CD4-positive, alpha-beta T cell treated with Interleukin-15 for 4 hours (primary cell): ENCODE data around the gene FIP1L1.

Source experiments
- DNase-seq: peaks from one replicate; pipeline ENCODE4 v3.0.0-alpha.2; 2020; ENCODE audit warnings: low spot score

The FIP1L1 gene

DNA sequence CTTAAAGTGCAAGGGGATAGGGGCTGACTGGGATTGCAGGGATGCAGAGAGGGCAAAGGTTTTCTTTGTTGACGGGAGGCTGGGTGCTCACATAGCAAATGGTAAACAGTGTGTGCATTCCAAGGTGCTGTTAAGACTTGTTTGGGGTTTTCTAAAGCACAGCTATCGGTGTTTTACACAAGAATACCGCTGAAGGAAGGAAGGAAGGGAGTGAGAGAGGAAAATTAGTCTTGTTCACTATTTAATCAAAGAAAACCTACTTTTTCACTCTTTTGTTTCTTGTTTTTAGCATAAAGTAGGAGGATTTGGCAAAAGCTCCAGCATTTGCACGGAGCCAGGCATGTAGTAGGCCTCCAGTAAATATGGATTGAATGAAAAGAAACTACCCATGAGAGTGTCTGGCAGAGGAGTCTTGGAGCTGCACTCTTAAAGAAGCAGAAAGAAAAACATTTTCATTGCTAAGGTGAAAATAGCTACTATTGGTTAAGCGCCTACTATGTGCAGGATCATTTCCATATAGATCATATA is 99.7 kb downstream of the FIP1L1 start:
- no peak for DNase-seq

DNA sequence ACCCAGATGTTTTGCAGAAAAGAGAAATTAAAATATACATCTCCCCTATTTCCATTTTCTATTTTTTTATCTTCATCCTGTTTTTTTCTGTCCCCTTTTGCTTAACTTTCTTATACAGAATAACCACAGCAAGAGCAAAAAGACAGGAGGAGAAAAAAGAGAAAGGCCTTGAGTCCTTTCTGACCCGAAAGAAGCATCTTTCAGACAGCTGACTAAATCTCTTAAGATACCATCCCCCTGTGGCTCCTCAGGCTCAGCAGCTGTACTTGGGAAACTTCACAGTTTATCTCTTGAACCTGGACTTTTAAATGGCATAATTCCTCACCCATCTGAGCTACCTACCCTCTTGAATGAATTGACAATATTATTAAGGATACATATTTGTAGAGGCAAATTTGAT is 100.2 kb downstream of the FIP1L1 start:
- no peak for DNase-seq

DNA sequence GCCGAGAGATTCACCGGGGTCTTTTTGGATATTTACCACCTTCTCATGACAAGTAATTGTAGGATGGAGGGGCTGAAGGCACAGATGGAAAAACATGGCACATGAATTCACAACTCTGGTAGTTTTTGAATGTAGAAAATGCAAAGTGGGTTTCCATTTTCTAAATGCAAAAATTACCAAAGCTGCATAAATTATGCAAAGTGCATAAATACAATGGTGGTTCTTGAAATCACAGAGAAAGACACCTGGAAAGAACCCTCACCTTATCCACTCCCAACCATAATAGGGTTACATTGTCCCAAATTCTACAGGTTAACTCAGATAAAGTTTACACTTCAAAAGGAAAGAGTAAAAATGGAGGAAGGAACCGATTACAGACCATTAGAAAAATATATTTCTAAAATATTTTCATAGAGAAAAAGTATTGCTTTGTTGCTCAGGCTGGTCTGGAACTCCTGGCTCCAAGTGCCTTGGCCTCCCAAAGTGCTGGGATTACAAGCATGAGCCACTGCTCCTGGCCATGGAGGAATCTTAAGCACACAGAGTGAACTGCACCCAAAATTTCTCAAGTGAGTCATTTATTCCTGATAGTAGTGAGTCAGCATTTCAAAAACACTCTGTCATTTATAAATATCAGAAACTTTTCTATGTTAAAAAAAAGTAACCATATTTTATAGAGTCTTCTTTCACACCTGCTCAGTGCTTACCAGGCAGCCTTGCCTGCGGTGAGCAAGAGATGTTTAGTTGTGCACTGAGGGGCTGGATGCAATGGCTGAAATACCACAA is 101.4 kb downstream of the FIP1L1 start:
- no peak for DNase-seq

GRCh38 chr4:53479736-53480525 is 102.5 kb downstream of the FIP1L1 start:
- no peak for DNase-seq

- DNase-seq, result no peak
Measured at GRCh38 chr4:53480909-53481308, 103.5 kb downstream of the FIP1L1 start.

- no peak for DNase-seq
Measured at GRCh38 chr4:53481586-53481985, 104.1 kb downstream of the FIP1L1 start.

DNA sequence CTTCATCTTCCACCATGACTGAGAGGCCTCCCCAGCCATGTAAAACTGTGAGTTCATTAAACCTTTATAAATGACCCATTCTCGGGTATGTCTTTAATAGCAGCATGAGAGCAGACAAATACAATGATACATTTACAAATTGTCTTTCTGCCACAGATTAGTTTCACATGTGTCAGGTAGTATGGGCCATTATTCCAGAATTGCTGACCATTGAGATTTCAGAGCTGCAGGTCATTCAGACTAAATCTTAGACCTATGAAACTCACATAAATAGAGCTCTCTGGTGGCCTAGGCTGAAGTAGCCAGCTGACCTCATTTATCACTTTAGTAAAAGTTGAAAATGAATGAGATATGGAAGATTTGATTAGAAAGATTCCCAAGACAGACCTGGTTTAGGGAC is 105.8 kb downstream of the FIP1L1 start:
- DNase-seq, result no peak

DNA sequence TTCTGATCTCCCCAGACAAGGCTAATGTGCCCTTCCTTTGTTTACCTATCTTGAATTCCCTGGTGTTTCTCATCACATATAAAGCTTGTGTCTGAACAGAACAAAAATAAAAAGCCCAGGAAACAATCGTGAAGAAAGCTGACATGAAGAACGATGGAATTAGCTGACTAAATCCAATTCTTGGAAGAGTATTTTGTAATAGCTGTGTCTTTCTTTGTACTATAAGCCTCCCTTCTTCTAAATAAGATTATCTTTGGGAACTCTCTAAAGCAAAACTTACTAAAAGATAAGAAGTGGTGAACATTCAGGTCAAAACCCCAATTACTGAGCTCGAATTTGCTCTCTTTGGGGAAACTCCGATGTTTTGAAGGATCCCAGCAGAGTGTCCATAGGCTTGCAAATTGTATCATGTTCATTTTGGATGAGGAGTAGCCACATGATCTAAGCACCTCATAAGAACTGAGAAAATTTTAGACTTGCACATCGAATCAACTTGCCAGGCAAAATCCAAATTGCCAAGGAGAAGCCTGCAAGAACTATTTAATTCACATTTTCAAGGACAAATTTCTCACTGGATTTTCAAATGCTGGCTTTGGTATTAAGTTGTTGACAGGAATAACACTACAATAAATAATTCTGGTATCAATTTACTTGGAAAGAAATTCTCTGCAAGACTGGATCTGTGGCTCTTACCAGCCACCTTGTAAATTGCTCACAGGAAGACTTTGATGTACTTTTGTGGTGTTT is 107.6 kb downstream of the FIP1L1 start:
- DNase-seq, result no peak

- DNase-seq, result no peak
Measured at GRCh38 chr4:53485658-53486040, 108.2 kb downstream of the FIP1L1 start.

DNA sequence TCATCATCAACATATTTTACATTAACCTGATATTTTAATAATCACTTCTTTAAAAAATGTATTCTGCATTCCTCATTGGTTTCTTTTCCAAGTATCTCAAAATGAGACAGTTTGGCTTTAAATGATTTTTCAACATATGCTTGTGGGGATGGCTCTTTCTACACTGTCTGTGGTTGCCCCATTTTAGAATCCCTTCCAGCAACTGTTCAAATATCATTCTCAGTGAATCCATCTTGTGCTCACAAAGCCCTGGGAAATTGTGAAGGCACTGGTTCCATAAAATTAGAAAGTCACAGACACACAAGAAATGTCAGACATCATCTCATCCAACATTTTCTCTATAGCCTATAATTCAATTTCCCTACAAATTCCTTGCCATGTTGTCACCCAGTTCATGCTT is 110.3 kb downstream of the FIP1L1 start:
- no peak for DNase-seq

DNA sequence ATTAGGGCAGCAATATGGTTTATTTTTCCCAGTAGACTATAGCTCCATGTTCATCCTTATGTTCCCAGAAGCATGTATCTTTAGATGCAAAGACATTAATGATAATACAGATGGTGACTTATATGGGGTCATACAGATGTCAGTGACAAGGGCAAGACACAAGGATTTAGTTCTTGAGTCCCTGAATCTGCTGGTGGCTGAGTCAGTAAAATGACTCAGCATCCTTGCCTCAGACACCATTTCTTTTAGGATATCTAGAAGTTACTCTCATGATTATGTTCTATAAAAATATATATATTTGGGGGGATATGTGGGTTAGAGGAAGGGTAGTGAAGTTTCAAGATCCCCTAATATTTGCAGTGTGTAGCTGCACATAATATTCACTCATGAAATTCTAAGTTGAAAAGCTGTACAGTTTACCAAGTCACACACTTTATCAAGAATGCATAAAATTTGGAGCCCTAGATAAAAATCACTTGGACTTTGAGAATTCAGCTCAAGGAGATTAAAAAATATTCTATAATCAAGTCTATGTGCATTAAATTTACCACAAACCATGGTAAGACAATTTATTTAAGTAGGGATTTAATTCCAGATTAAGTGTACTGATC is 111.9 kb downstream of the FIP1L1 start:
- no peak for DNase-seq

DNA sequence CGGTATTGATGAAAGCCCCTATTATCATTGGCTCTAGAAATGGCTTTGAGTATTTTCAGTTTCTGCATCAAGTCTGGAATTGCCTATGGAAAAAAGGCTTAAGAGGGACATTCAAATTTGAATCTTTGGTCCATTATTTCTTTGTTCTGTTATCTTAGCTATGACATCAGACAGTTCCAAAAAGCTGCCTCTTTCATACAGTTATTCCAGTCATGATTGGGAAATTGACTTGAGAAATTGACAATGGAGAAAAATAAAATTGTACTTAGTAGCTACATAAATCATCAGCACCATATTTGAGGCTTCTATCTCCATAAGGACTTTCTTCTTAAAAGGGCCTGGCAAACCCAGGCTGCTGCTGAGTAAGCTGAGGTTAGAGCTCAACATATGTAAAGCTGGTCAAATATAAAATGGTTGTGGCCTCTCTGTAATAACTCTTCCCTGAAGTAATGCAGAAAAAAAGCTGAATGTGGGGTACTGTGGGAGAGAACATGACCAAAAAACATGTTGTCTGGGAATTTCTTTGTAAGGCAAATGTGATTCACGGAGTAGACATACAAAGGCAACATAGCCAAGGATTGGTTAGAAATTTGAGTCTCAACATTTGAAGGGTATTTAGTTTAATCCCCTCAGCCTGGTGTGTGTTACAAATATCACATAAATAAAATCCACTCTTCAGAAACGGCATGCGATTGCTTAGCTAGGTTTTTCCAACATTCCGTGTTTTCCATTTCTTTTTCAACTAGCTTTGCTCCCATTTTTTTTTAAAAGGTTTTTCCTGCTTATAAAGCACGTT is 112.9 kb downstream of the FIP1L1 start:
- DNase-seq, result no peak

DNA sequence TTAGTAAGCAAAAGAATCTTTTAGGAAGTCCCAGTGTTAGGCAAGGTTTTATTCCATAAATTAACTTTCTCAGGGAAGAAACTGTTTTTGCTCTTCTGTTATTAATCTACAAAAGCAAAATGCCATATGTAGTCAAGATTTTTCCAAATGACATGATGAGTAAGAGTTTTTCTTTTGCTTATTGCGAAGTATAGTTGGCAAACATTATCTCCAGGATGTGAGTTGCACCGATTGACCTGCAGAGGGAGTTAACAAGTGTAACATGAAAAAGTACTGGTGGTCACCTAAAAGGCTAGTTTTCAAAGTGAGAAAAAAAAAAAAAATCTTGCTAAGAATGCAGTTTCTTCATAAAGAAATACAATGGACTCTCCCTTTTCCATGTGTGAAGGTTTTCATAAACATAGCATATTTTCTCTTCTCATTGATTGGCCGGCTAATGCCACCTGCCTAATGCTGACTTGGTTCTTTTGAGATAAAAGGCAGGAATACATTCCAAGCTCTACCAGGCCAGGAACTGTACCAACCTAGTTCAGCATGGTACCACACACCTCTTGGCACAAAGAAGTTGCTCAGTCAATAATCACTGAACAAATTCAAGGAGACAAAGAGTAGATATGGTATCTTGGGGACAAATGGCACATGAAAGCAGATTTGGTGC is 113.7 kb downstream of the FIP1L1 start:
- no peak for DNase-seq

DNA sequence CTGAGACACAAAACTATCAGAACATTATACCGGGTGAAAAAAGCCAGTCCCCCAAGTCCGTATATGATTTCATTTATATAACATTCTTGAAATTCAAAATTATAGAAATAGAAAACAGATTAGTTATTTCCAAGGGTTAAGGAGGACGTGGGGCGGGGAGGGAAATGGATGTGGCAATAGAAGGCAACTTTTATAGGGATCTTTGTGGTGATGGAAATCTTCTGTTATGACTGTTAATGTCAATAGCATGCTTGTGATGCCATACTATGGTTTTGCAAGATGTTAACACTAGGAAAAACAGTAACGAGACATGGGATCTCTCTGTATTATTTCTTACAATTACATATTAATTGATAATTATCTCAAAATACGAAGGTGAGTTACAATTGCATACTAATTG is 117.4 kb downstream of the FIP1L1 start:
- DNase-seq, result no peak

DNA sequence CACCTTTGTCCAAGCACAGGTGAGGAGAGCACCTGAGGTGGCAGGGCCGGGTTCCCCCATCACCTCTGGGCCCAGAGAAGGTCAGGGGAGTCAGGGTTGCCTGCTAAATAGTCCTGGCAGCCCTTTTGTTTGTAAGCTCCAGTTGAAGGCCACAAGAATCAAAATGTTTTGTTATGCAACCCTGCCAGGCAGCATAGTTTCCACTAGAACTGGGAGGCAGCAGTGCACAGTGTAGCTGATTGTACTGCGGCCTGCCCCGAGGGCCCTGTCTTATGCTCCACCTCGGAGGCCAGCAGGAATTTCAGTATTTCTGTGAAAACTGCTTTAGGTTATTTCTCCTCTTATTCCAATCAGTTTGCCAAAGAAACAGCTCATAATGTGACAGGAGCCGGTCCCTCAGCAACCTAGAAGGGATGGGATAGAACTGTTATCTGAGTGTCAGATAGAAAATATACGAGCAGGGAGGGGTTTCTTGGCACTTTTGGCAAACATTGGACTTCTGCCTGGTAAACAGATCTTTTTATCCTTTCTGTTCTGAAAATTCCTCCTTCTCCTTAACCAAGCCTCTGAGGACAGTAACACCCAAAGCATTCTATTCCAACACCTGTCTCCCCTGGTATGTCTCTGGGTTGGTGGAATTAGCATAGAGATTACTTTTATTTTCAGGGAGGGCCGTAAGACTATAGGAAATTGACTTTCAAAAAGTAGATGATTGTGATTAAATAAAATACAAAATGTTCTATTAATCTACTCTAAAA is 120.2 kb downstream of the FIP1L1 start:
- DNase-seq, result no peak

- no peak for DNase-seq
Measured at GRCh38 chr4:53498706-53499105, 121.3 kb downstream of the FIP1L1 start.

DNA sequence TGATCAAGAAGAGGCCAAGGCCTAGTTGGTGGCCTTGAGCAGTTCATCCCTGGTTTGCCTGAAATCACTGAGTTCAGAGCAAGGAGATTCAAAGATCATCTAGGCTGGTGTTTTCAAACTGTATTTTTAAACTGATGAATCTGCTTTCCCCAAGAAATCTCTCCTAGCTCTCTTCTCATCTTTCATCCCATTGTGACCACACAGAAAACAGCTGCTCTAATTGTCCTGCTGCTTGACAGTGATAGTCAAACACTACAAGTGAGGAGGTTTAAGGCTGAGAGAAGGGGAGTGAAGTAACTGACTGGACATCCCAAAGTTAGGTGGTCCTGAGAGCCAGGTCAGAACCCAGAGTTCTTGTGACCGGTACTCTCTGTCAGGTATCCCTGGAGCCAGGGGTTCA is 122.3 kb downstream of the FIP1L1 start:
- DNase-seq, result no peak

DNA sequence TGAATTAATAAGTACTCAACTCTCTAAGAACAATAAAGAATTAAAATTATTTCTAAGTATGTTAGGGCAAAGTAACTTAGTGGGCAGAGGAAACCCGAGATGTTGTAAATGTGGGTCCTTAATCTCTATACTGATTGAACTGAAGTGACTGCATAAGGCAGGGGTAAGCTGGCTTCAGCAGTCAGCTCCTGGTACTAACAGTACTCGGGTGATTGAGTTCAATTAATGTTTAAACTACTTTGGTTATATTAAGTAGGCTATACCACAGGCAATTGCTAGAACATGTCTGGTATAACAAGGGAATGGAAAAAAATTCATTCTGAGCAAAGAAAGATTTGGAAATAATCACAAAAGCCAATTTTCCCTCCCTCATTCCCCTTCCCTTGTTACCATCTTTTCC is 123.1 kb downstream of the FIP1L1 start:
- no peak for DNase-seq

DNA sequence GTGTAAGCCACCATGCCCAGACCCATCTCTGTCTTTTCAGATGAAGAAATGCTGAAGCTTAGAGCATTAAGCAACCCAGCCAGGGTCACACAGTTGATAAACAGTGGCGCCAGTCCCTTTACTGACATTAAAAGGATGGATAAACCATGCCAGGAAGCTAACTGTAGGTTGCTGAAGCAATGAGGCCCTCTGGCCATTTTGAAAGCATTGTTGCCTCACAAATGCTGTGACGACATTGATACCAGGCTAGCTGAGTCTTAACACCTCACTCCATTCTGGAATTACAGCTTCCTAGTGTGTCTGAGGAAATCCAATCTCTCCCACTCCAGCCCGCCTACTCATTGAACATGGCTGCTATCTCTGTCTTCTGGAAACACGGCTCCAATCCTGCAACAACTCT is 124.1 kb downstream of the FIP1L1 start:
- no peak for DNase-seq

DNA sequence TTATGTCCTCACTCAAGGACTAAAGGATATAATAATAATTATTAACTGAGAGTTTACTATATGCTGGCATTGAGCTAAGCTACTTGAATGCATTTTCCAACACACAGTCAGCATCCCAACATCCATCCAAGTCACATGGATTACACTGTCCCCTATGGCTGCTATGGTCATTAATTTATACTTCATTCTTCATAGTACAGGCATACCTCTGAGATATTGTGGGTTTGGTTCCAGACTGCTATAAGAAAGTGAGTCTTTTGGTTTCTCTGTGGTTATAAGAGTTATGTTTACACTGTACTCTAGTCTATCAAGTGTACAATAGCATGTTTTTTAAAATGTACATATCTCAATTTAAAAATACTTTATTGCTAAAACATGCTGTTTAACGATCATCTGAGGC is 124.7 kb downstream of the FIP1L1 start:
- no peak for DNase-seq
